SW 1271 (cell line): Measurements from ENCODE around the gene DARS1.
"Not testable (repeated sequence)": the region's sequence is repeated elsewhere in the genome, so short reads cannot be mapped to it uniquely, and the experiment has no call there.

Source experiments
- DNase-seq, 2 experiments: peaks; one replicate each; lab custom pipeline; 2025; lab: John Stamatoyannopoulos, UW

The DARS1 gene

DNA sequence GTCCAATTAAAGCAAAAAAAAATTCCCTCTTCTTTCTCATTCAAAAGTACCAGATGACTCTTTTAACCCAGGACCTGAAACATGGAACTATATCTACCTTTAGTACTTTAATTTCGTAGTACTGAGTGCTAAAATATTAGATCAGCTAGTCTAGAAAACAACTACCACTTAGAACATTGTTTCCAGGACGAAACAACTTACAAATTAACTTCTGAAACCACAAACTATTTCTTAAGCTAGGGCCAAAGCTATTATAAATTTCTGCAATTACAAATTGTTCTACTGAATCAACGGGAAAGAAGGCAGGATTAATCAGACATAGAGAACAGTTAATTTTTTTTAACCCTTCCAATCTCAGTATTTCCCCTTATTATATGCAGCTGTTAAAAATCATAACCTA lies 39.9 kb downstream of the DARS1 start:
- no peak for DNase-seq

- DNase-seq: peak in 1 of 2 experiments; percentile 20
These were observed 40.8 kb downstream of the DARS1 start for GRCh38 chr2:135944625-135945024.

- no peak for DNase-seq
These were observed 42.3 kb downstream of the DARS1 start for GRCh38 chr2:135942936-135943688.

- DNase-seq: no peak
These were observed 48.9 kb downstream of the DARS1 start for GRCh38 chr2:135936524-135936923.

DNA sequence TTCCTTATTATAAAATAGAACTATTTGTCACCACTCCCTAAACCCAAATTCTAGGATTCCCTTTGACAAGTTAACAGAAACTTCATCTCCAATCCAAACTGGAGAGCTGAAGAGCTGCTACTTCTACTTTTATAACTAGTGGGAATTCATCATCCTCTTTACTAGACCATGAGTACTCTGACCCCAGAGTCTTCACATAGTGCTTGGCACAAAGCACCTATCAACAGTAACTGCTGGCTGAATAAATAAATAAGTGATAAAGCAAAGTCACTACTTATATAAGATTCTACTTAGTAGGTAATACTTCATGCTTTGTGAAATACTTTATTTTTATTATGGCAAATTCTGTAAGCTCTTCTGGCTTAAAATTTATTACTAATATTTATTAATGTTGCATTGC lies 49.5 kb downstream of the DARS1 start:
- no peak for DNase-seq

DNA sequence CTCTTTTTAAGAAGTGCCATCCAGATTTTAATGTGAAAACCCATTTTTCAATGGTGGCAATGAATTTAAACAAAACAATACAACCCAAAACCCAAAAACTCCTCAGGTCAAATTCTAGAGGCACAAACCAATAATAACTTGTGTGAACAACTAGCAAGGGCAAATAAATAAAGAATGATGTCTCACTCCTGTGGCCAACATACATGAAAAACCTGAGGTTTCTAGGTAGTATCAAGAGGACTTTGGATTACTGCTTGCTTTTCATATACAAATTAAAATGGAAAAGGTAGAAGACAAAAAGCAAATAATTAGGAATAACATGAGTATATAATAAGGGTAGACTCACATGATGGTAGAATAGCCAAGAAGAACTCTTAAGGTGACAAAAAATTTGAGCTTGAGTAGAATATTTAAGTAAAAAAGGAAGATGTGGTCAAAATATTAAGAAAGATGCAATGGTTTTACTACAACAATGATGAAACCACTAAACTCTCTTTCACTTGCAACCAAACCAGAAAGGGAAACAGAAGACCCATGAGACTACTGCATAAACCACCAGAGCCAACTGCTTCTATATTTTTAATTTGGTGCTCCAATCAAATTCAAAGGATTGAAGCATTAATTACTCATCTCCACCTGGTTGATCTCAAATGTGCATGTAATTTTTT lies 53.5 kb downstream of the DARS1 start:
- DNase-seq: no peak

DNA sequence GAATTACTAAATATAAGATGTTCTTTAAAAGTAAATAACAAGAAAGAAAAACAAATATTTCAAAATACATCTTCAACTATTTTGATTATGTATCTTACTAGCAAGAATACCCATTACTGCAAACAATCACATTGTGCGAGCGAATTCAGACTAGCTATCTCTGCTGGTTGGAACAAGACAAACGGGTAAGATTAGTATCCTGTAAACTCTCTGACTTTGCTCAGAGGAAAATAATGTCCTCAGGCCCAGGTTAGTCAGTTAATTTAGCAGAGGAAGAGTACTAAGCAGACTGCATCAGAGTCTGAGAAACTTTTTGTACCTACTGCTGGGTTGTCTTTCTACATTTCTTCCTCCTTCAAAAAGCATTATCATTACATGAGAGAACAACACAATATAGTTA lies 58.8 kb downstream of the DARS1 start:
- no peak for DNase-seq

- no peak for DNase-seq
These were observed 59.9 kb downstream of the DARS1 start for GRCh38 chr2:135925571-135925970.

- peak; percentile 9 to 38 for DNase-seq
These were observed 69.2 kb downstream of the DARS1 start for GRCh38 chr2:135916207-135916606.

DNA sequence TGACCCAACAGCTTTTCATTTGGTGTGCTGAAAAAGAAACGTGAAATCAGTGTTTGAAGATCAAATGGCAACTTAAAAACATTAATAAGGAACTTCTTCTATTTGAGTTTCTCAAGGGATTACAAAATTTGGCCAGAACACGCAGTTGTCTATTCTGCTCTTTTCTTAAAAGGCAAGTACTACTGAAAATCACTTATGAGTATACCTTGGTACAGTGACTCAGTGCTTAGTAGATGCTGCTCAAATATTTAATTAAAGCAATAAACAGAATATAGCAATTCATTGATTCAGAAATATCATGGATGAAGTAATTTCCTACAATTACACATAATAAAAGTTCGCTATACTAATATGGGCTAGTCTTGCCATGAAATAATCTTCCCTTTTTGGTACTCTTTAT lies 70.9 kb downstream of the DARS1 start:
- DNase-seq: no peak

GRCh38 chr2:135913727-135914365 lies 71.6 kb downstream of the DARS1 start:
- peak in 1 of 2 experiments; percentile 53 for DNase-seq

- DNase-seq: peak in 1 of 2 experiments; percentile 13
These were observed 75.5 kb downstream of the DARS1 start for GRCh38 chr2:135909976-135910375.

DNA sequence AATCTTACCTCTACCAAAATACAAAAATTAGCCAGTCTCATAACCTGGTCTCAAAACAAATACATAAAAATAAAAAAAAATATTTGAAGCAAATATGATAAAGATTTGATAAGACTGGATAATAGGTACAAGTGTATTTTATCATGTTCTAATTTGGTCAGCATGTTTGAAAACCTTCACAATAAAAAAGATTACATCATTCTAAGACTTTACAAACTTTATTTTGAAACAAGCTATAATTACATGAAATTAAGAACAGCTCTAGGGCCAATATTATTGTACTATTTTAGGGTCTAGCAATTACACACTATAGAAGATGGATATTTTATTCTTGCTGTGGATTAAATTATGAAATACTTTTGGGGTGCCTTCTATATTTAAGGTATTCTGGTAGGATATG lies 79.7 kb downstream of the DARS1 start:
- no peak for DNase-seq

GRCh38 chr2:135904341-135904989 lies 81.0 kb downstream of the DARS1 start:
- no peak for DNase-seq

GRCh38 chr2:135903650-135904049 lies 81.8 kb downstream of the DARS1 start:
- no peak for DNase-seq

DNA sequence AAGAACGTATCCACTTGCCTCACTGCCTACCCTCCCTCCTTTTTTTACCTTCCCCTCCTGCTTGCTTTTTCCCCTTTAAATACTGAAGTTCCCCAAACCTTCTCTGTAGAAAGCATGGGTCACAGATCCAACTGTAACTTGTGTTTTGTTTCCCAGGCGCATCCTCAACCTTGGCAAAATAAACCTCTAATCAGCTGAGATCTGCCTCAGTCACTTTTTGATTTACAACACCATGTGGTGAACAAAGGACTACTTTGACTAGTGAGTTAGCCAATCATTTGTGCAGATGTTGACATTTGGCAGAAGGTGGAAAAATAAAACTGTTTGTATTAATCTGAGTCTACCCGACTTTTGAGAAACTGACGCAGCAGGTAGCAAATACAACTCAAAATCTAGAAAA lies 85.9 kb downstream of the DARS1 start:
- no peak for DNase-seq

- DNase-seq: no peak
These were observed 87.1 kb downstream of the DARS1 start for GRCh38 chr2:135898234-135898786.

- DNase-seq: no peak
These were observed 90.5 kb downstream of the DARS1 start for GRCh38 chr2:135894930-135895329.

GRCh38 chr2:135893374-135893794 lies 92.0 kb downstream of the DARS1 start:
- no peak for DNase-seq

DNA sequence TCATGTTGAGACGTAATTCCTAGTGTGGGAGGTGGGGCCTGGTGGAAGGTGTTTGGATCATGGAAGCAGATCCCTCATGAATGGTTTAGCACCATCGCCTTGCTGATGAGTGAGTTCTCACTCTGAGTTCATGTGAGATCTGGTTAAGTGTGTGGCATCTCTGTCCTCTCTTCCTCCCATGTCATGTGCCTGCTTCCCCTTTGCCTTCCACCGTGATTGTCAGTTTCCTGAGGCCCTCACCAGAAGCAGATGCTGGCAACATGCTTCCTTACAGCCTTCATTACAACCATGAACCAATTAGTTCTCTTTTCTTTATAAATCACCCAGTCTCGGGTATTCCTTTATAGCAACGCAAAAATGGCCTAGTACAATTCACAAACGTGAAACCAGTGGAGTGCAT lies 94.6 kb downstream of the DARS1 start:
- DNase-seq: no peak

- no peak for DNase-seq
These were observed 95.3 kb downstream of the DARS1 start for GRCh38 chr2:135890149-135890548.

DNA sequence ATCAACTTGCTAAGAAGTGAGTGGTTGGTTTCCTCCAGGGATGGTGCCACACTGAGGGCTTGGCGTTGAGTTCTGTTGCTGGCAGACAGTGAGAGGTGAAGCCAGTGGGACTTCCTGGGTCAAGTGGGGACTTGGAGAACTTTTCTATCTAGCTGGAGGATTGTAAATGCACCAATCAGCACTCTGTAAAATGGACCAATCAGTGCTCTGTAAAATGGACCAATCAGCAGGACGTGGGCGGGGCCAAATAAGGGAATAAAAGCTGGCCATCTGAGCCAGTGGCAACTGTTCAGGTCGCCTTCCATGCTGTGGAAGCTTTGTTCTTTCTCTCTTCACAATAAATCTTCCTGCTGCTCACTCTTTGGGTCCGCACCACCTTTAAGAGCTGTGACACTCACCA lies 96.8 kb downstream of the DARS1 start:
- DNase-seq: not testable (repeated sequence)
